ACC112 (cell line): ENCODE results near the gene FOXC2.

Source experiments
- H2AFZ ChIP-seq: fragments of 200-600 bp; sonication (generic); one replicate; pipeline ENCODE4 v1.6.0; 2017; ENCODE audit warnings: antibody characterized with exemption, low read length; ENCODE audit not compliant: unreplicated experiment
- H3K27ac ChIP-seq: fragments of 200-600 bp; sonication (generic); 2 replicates; pipeline ENCODE4 v1.5.1; 2014; ENCODE audit warnings: low read depth, mild to moderate bottlenecking, antibody characterized with exemption, low read length, moderate library complexity
- H3K27me3 ChIP-seq: fragments of 200-600 bp; sonication (generic); 2 replicates; pipeline ENCODE4 v1.6.1; 2014; ENCODE audit warnings: mild to moderate bottlenecking, antibody characterized with exemption, low read length, moderate library complexity, mixed read lengths; ENCODE audit not compliant: insufficient read depth
- H3K36me3 ChIP-seq: fragments of 200-600 bp; sonication (generic); 2 replicates; pipeline ENCODE4 v1.6.1; 2016; ENCODE audit warnings: mild to moderate bottlenecking, antibody characterized with exemption, low read length, moderate library complexity, mixed read lengths; ENCODE audit not compliant: insufficient read depth
- H3K4me1 ChIP-seq: fragments of 200-600 bp; sonication (generic); one replicate; pipeline ENCODE4 v1.6.1; 2016; ENCODE audit warnings: low read length, mixed read lengths; ENCODE audit not compliant: insufficient read depth, unreplicated experiment, control insufficient read depth
- H3K4me3 ChIP-seq: fragments of 200-600 bp; sonication (generic); 2 replicates; pipeline ENCODE4 v1.5.1; 2014; ENCODE audit warnings: mild to moderate bottlenecking, low read depth, low read length
- H3K79me2 ChIP-seq: fragments of 200-600 bp; sonication (generic); one replicate; pipeline ENCODE4 v1.6.0; 2016; ENCODE audit warnings: low read length; ENCODE audit not compliant: control insufficient read depth, unreplicated experiment, insufficient read depth

The FOXC2 gene

DNA sequence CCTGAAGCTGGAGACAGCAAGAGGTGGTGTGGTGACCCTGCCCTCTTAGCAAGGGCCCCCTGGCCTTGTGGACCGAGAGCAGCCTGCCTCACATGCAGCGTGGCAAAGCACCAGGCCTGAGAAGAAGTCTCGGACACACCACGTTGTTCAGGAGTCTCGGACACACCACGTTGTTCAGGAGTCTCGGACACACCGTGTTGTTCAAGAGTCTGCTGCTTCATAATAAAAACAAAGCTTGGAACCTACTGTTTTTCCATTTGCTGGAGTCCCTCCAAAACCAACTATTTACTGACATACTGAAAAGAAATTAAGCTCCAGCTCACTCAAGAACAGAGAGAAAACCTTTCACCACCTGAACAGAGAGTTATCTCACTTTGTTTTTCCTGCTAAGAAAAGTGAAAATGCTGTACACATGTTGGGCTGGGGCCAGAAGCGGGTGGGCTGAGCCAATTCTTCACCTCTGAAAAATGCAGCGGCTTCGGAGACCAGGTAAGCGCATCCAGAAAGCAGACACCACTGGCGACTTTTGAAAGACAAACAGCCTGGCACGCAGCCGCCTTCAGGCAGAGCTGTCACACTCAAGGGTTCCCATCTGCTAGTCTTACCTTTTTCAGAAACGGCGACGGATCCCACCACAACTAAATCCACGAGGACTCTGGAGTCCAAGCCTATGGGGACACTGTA, 20.5 kb upstream of the FOXC2 start:
- Histone ChIP-seq H3K79me2 (no peaks in the 10 kb centered on the region), H3K27ac (no peak overlapping the region), H3K36me3 (peaks cover 12% of the 10 kb centered on the region), H2AFZ (no peak overlapping the region), H3K4me1 (no peaks in the 10 kb centered on the region), H3K27me3 (no peaks in the 10 kb centered on the region), H3K4me3 (no peak overlapping the region)

DNA sequence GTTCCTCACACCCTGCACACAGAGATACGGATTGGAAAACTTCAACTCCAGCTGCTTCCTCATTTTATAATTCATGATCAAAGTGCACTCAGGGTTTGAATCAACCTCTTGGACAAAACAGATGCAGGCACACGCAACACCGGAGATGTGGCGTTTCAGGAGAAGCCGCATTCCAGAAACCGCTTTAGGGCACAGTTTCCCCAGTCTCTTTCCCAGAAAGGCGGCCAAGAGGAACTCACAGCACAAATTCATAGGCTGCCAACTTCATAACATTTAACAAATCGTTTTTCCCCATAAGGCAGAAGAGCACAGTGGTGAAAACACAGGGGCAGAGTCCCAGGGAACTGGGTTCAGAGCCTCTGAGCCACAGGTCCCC, 20.0 kb upstream of the FOXC2 start:
- H3K4me3 ChIP-seq, result no peak overlapping the region
- H3K27ac ChIP-seq, result no peak overlapping the region
- H3K36me3 ChIP-seq, result peaks cover 17% of the 10 kb centered on the region

DNA sequence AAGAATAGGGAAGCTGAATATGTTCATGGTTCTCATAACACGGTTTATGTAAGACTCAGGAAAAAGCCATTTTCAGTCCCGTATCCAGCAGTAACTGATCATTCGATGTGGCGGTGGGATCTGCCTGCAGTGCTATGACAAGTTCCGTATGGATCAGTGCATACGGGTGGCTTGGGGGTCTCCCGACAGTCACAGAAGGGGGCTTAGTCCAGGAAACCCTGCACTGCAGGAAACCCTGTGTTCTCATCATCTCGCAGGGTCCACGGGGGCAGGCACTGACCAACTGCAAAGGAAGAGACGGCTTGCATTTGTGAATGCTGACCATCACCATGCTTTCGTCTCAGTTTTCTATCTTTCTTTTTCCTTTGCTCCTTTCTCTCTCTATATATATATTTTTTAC, 19.3 kb upstream of the FOXC2 start:
- no peaks in the 10 kb centered on the region for H3K27me3 ChIP-seq
- no peak overlapping the region for H3K27ac ChIP-seq
- H2AFZ ChIP-seq, result no peak overlapping the region
- H3K4me3 ChIP-seq, result no peak overlapping the region
- H3K36me3 ChIP-seq, result peaks cover 19% of the 10 kb centered on the region
- no peaks in the 10 kb centered on the region for H3K79me2 ChIP-seq
- H3K4me1 ChIP-seq, result no peaks in the 10 kb centered on the region

More for the DNA sequence above, 20.0 kb upstream of the FOXC2 start:
- Histone ChIP-seq H3K4me1 (no peaks in the 10 kb centered on the region), H3K27me3 (no peaks in the 10 kb centered on the region), H2AFZ (no peak overlapping the region), H3K79me2 (no peaks in the 10 kb centered on the region)

DNA sequence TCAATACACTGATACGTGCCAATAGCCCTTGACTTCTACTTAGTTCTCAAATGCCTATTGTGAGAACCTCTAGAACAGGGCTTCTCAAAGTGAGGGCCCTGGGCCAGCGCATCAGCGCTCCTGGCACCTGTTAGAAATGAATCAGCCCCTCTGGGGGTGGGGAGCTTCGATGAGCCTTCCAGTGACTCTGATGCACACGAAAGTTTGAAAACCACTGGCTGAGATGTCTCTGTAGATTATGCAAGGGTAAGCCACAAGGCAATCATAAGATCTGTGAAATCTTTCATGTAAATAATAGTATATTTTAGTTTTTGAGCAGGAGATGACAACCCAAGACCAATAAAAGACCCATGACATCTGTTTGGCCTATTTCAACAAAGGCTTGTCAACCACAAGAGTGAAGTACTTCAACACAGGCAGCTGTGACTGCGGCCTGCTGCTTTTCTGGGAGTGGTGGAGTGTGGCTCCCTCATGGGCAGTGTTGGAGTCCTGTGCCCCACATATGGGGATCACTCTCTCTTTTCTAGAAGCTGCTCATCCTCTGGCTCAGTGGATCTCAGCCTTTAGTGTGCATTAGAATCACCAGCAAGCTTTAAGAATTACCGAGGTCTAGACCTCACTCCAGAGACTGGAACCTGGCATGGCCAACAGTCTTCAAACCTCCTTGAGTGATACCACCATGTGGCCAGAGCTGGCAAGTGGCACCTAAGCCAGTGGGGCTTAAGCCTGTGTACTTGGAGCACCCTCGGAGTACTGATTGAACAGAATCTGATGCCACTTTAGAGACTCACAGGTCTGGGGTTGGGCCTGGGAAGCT, 17.3 kb upstream of the FOXC2 start:
- Histone ChIP-seq H3K27me3 (no peaks in the 10 kb centered on the region), H3K79me2 (peaks cover 4% of the 10 kb centered on the region), H3K27ac (no peak overlapping the region), H3K4me1 (peaks cover 3% of the 10 kb centered on the region), H3K36me3 (peaks cover 17% of the 10 kb centered on the region), H2AFZ (no peak overlapping the region), H3K4me3 (no peak overlapping the region)

DNA sequence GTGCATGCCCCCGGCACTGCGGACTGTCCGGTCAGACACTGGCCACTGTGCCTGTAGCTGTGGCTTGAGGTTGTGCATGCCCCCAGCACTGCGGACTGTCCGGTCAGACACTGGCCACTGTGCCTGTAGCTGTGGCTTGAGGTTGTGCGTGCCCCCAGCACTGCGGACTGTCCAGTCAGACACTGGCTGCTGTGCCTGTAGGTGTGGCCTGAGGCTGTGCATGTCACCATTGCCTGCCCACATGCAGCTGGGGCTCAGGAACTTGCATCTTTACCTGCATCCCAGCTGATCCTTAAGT, 16.8 kb upstream of the FOXC2 start:
- H3K4me3 ChIP-seq, result no peak overlapping the region
- peaks cover 5% of the 10 kb centered on the region for H3K4me1 ChIP-seq
- no peak overlapping the region for H2AFZ ChIP-seq
- H3K27me3 ChIP-seq, result no peaks in the 10 kb centered on the region
- H3K27ac ChIP-seq, result no peak overlapping the region
- peaks cover 15% of the 10 kb centered on the region; the same call in 1 of the 2 replicates for H3K36me3 ChIP-seq
- H3K79me2 ChIP-seq, result peaks cover 10% of the 10 kb centered on the region

DNA sequence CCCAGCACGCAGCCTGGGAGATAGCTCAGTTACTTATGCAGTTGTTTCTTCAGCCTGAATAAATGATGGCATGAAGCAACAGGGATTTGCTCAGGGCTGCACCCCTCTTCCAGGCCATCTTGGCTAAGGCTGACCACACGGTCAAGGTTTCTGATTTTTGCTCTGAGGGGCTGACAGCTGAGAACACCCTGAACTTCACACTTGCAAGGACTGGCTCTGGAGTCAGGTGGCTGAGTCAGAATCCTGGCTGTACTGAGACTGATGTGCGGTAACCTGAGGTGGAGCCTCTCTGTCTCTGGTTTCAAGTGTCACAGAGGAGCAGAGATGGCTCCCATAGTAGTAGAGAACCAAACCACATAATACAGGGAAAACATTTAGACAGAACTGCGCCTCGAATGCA, 16.3 kb upstream of the FOXC2 start:
- Histone ChIP-seq H3K27ac (no peak overlapping the region), H3K27me3 (no peaks in the 10 kb centered on the region), H2AFZ (no peak overlapping the region), H3K79me2 (peaks cover 11% of the 10 kb centered on the region), H3K4me3 (no peak overlapping the region), H3K4me1 (peaks cover 5% of the 10 kb centered on the region), H3K36me3 (peaks cover 15% of the 10 kb centered on the region; the same call in 1 of the 2 replicates)

DNA sequence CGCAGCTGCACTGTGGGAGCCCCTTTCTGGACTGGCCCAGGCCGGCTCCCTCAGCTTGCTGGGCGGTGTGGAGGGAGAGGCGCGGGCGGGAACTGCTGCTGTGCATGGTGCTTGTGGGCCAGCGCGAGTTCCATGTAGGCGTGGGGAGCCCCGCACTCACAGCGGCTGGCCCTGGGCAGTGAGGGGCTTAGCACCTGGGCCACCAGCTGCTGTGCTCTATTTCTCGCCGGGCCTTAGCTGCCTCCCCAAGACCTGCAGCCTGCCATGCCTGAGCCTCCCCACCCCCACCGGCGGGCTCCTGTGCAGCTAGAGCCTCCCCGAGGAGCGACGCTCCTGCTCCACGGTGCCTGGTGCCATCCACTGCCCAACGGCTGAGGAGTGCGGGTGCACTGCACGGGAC, 13.3 kb upstream of the FOXC2 start:
- Histone ChIP-seq H3K27me3 (no peaks in the 10 kb centered on the region), H3K79me2 (peaks cover 11% of the 10 kb centered on the region), H3K4me3 (no peak overlapping the region), H3K4me1 (peaks cover 13% of the 10 kb centered on the region), H2AFZ (no peak overlapping the region), H3K36me3 (peaks cover 15% of the 10 kb centered on the region; the same call in 1 of the 2 replicates), H3K27ac (no peak overlapping the region)

DNA sequence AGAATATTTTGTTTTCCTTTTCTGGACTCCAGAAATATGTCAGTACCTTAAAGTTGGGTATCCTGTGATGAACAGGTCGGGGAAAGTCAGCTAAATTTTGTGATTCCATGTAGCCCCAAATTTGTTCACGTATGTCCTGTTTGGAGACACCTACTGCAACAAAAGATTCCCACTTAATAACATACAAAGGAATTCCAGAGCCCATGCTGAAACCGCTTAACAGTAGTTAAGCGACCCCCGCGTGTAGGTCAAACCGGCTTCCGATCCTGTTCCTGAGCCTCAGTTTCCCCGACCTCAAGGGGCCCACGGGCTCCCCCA, 12.1 kb upstream of the FOXC2 start:
- H2AFZ ChIP-seq, result peak overlapping the region; percentile 90

DNA sequence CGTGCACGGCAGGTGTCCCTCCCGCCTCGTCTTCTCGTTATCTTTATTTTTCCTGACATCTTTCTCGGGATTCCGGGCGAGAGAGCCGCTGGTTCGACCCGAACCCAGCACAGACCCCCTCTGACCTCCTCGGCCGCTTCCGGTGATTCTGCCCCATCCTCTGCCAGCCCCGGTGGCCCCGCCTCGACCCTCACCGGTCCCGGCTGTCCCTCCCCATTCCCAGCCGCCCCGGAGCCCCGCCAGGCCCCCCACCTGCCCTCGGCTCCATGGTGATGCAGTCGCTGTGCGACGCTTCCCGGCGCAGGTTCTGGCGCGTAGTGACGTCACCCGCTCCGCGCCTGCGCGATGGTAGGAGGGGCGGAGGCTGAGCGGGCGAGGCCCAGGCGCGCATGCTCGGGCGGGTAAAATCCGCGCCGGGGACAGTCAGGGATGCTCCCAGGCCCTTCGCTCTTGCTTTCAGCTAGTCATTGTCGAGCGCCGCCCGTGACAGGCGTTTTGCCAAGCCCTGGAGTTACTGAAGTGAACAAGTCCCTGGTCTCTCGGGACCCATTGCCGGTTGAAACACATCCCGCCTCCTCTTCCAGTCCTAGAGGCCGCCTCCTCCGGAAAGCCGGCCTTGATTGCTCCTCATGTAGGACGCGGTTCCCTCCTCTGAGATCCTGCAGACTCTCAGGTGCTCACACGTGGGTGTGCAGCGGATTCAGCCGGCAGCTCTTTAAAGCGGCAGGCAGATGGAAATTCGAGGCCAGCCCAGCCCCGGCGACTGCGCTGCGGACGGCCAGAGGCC, 11.5 kb upstream of the FOXC2 start, which contains the start of gene MTHFSD:
Gene MTHFSD, minus strand, starts transcription at position 319 of the 787 bp plus-strand sequence. Its CDS starts 51 bp downstream, at position 268.
- H3K79me2 ChIP-seq, result peaks cover 11% of the 10 kb centered on the region
- H3K27ac ChIP-seq, result peak within 1 kb of the TSS; percentile 54; the same call in 1 of the 2 replicates
- H3K27me3 ChIP-seq, result no peaks in the 10 kb centered on the region
- H3K36me3 ChIP-seq, result peaks cover 15% of the 10 kb centered on the region; the same call in 1 of the 2 replicates
- H3K4me3 ChIP-seq, result peak within 1 kb of the TSS; percentile 82
- H3K4me1 ChIP-seq, result peaks cover 13% of the 10 kb centered on the region
- peak within 1 kb of the TSS; percentile 90 for H2AFZ ChIP-seq

More for the DNA sequence above, 12.1 kb upstream of the FOXC2 start:
- Histone ChIP-seq H3K36me3 (peaks cover 15% of the 10 kb centered on the region; the same call in 1 of the 2 replicates), H3K4me3 (peak overlapping the region; percentile 82), H3K27ac (peak overlapping the region; percentile 32; the same call in 1 of the 2 replicates), H3K79me2 (peaks cover 11% of the 10 kb centered on the region), H3K27me3 (no peaks in the 10 kb centered on the region), H3K4me1 (peaks cover 13% of the 10 kb centered on the region)

DNA sequence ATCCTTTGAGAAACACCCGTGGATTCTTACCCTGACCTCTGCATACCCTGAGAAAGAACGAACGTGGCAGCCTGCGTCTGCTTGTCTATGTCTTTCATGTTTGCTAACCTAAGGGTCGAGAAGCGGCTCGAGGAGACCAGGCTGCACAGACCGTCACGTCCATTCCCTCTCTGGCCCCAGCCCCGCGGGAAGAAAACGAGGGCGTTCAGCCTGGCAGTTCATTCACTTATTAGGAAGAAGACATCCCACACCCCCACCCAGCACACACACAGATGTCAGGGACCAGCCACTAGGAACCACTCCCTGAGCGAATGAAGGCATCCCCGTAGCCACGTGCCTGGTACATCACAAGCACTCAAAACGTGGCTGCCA, 10.9 kb upstream of the FOXC2 start:
- peaks cover 11% of the 10 kb centered on the region for H3K79me2 ChIP-seq
- peak overlapping the region; percentile 82 for H3K4me3 ChIP-seq
- H2AFZ ChIP-seq, result peak overlapping the region; percentile 4
- 0 out of 2 replicates have a peak, but pooled peaks cover 10% of the 10 kb centered on the region for H3K36me3 ChIP-seq
- H3K4me1 ChIP-seq, result peaks cover 13% of the 10 kb centered on the region
- H3K27ac ChIP-seq, result peak overlapping the region; percentile 54; the same call in 1 of the 2 replicates
- H3K27me3 ChIP-seq, result no peaks in the 10 kb centered on the region
